K562 (cell line): ENCODE measurements around the gene VTN. TPM values are rescaled to one million over a fixed set of nuclear protein-coding genes. Genes with fewer than 3 reads are reported as not detected.

Source experiments
- ATAC-seq: fragments of 200-7000 bp; cut with Tn5 transposase; 3 replicates; pipeline ENCODE4 v1.9.1; 2020; ENCODE audit warnings: moderate library complexity
- BruUV-seq: library from RNA; stranded (reverse); fragments of 400-500 nt; replicated peaks from 2 replicates; lab custom pipeline; 2021; lab: Mats Ljungman, UMichigan
- CTCF ChIA-PET: fragments of 300-600 bp; formaldehyde crosslinking; extraction: SDS; loops from one replicate; lab custom pipeline; 2021; ENCODE audit warnings: low intra/inter-chr PET ratio; lab: Yijun Ruan, JAX
- POLR2A ChIA-PET: fragments of 300-600, 350-650 bp; sonication (Branson Sonifier 250); formaldehyde crosslinking; extraction: SDS; loops from one replicate; lab custom pipeline; 2021; ENCODE audit warnings: antibody characterized with exemption, inconsistent platforms; lab: Yijun Ruan, JAX
- DNase-seq, 4 experiments: peaks; one replicate each; pipeline versions ENCODE4 v3.0.0 to v3.0.0-alpha.2; 2011 to 2018; ENCODE audit warnings: low spot score in 3 of 4, mixed read lengths in 3 of 4; ENCODE audit errors: extremely low read depth in 1 of 4
- FAIRE-seq: peaks from 2 replicates; lab custom pipeline; 2011; peaks lifted over from hg19 to GRCh38; lab: Jason Lieb, UNC
- H2AFZ ChIP-seq: 2 replicates; pipeline ENCODE4 v1.6.0; 2011; ENCODE audit warnings: low read depth, low read length, control low read depth, inconsistent platforms
- H3K27ac ChIP-seq: fragments of 200-600 bp; 3 replicates; pipeline ENCODE4 v1.8.0; 2011; ENCODE audit warnings: low read depth, mild to moderate bottlenecking, control low read depth, inconsistent platforms, low read length, moderate library complexity, mixed read lengths; ENCODE audit errors: extremely low read depth
- H3K27me3 ChIP-seq, 2 experiments: fragments of 300-600 bp in 1 of 2; 2 replicates in 1 of 2; 3 replicates in 1 of 2; pipeline versions ENCODE4 v1.6.0 to v1.8.0; 2011; ENCODE audit warnings: inconsistent platforms in 2 of 2, low read length in 2 of 2, mild to moderate bottlenecking in 1 of 2, mixed read lengths in 1 of 2, moderate library complexity in 1 of 2; ENCODE audit not compliant: control insufficient read depth in 2 of 2, insufficient read depth in 2 of 2
- H3K36me3 ChIP-seq: fragments of 300-600 bp; 3 replicates; pipeline ENCODE4 v1.8.0; 2011; ENCODE audit warnings: mild to moderate bottlenecking, low read length, inconsistent platforms; ENCODE audit not compliant: control insufficient read depth, insufficient read depth
- H3K4me1 ChIP-seq, 2 experiments: fragments of 200-600 bp in 1 of 2; replicated peaks in 1 of 2; 2 replicates in 1 of 2; 3 replicates in 1 of 2; pipeline versions ENCODE4 v1.5.1 to v1.8.0; 2011; ENCODE audit warnings: inconsistent platforms in 2 of 2, low read length in 2 of 2, mild to moderate bottlenecking in 1 of 2, mixed read lengths in 1 of 2, moderate library complexity in 1 of 2; ENCODE audit not compliant: control insufficient read depth in 2 of 2, insufficient read depth in 2 of 2
- H3K4me2 ChIP-seq: 2 replicates; pipeline ENCODE4 v1.6.1; 2011; ENCODE audit warnings: low read length, control low read depth, inconsistent platforms, mixed read lengths; ENCODE audit not compliant: insufficient read depth
- H3K4me3 ChIP-seq: fragments of 200-600 bp; sonication (generic), shearing (Covaris generic); 2 replicates; pipeline ENCODE4 v1.5.1; 2016; ENCODE audit warnings: control low read depth, inconsistent platforms
- H3K79me2 ChIP-seq: fragments of 200-600 bp; 3 replicates; pipeline ENCODE4 v1.8.0; 2011; ENCODE audit warnings: low read length, inconsistent platforms; ENCODE audit not compliant: control insufficient read depth, insufficient read depth
- H3K9ac ChIP-seq, 2 experiments: 2 replicates each; pipeline versions ENCODE4 v1.6.0 to v1.6.1; 2011; ENCODE audit warnings: low read depth in 2 of 2, low read length in 2 of 2, control low read depth in 1 of 2, inconsistent platforms in 1 of 2, mild to moderate bottlenecking in 1 of 2, mixed read lengths in 1 of 2; ENCODE audit not compliant: insufficient read depth in 1 of 2
- H3K9me1 ChIP-seq: one replicate; pipeline ENCODE4 v1.6.0; 2011; ENCODE audit warnings: inconsistent platforms, mild to moderate bottlenecking, low read length, moderate library complexity; ENCODE audit not compliant: control insufficient read depth, insufficient read depth
- H3K9me3 ChIP-seq: replicated peaks from 2 replicates; pipeline ENCODE4 v1.5.1; 2011; ENCODE audit warnings: low read depth, low read length, inconsistent platforms; ENCODE audit not compliant: control insufficient read depth, insufficient read depth
- H4K20me1 ChIP-seq: replicated peaks from 2 replicates; pipeline ENCODE4 v1.6.1; 2011; ENCODE audit warnings: low read length, inconsistent platforms, mixed read lengths; ENCODE audit not compliant: control insufficient read depth, insufficient read depth
- CUX1 ChIP-seq: fragments of 200-800 bp; sonication (Bioruptor generic); IDR thresholded peaks from 2 replicates; pipeline ENCODE4 v1.6.1; 2016; ENCODE audit warnings: missing genetic modification characterization, missing compliant biosample characterization
- ESRRA ChIP-seq: fragments of 450-650 bp; IDR thresholded peaks from 2 replicates; pipeline ENCODE4 v1.6.1; 2014; ENCODE audit warnings: low read depth, mild to moderate bottlenecking, moderate library complexity, borderline replicate concordance
- GABPB2 ChIP-seq: fragments of 250-450 bp; sonication (Bioruptor Pico); conservative IDR thresholded peaks from 2 replicates; pipeline ENCODE4 v1.5.1; 2021; ENCODE audit warnings: mild to moderate bottlenecking
- GTF3C2 ChIP-seq: IDR thresholded peaks from 3 replicates; pipeline ENCODE4 v1.6.1; 2011; ENCODE audit warnings: borderline replicate concordance, mild to moderate bottlenecking, moderate library complexity; ENCODE audit not compliant: insufficient read length; ENCODE audit errors: extremely low read depth
- KAT2B ChIP-seq: IDR thresholded peaks from one replicate; pipeline ENCODE4 v1.6.1; 2012; ENCODE audit warnings: low read depth, mild to moderate bottlenecking, control low read depth, inconsistent platforms, low read length, moderate library complexity
- NEUROD1 ChIP-seq: fragments of 150-350 bp; IDR thresholded peaks from 2 replicates; pipeline ENCODE4 v1.6.1; 2014; ENCODE audit warnings: borderline replicate concordance, low read length, low read depth; ENCODE audit not compliant: partially characterized antibody
- NFRKB ChIP-seq: fragments of 450-650 bp; IDR thresholded peaks from 2 replicates; pipeline ENCODE4 v1.6.1; 2016; ENCODE audit warnings: low read depth
- OTX1 ChIP-seq: fragments of 450-650 bp; formaldehyde crosslinking; IDR thresholded peaks from 2 replicates; pipeline ENCODE4 v1.4.0; 2022; ENCODE audit warnings: mild to moderate bottlenecking
- THAP7 ChIP-seq: fragments of 250-450 bp; sonication (Bioruptor Pico); IDR thresholded peaks from 2 replicates; pipeline ENCODE4 v1.5.0; 2021
- WGBS: fragments of 100-300 bp; shearing (Covaris generic); methylation state at CpG from one replicate; pipeline ENCODE4 v1.1.6; 2016; ENCODE audit warnings: low coverage, mixed read lengths; ENCODE audit not compliant: insufficient coverage; ENCODE audit errors: missing lambda C conversion rate; 5-methylcytosine and 5-hydroxymethylcytosine counted together
- in situ Hi-C: fragments of 300-500 bp; cut with MboI; formaldehyde crosslinking; loops from 4 replicates; pipeline ENCODE4 v1.15.0; 2018; ENCODE audit warnings: inconsistent platforms, mixed read lengths
- intact Hi-C: fragments of 100-400 bp; cut with micrococcal nuclease; formaldehyde crosslinking; loops from 2 replicates; pipeline ENCODE4 v1.14.2; 2022
- polyA plus RNA-seq, 8 experiments: library from polyadenylated mRNA; depleted of rRNA in 4 of 8; stranded (reverse) in 5 of 8; unstranded in 3 of 8; fragments of >200 nt; fragmentation: Nextera tagmentation in 2 of 8; fragmentation: Illumina TruSeq in 1 of 8; extraction: Ambion mirVana in 2 of 8; extraction: Trizol in 1 of 8; gene quantifications; 2 replicates each; pipeline versions ENCODE4 v1.2.1 to v1.2.3, GENCODE V29; 2011 to 2014; ENCODE audit warnings: inconsistent platforms in 1 of 8, missing spikeins in 1 of 8
- total RNA-seq, 7 experiments: library from RNA; depleted of rRNA in 6 of 7; stranded (reverse); fragments of >200 nt in 6 of 7; fragmentation: Illumina TruSeq in 2 of 7; extraction: Trizol in 2 of 7; gene quantifications; 2 replicates each; pipeline versions ENCODE4 v1.2.1 to v1.2.3, GENCODE V29; 2011 to 2021; ENCODE audit warnings: low replicate concordance in 1 of 7

Gene VTN
- total and polyA plus RNA-seq, 9 of the 15 experiments (the other 6 are each of a cell fraction or from before 2014, with no cell fraction given): 0.13 to 1.0 (median 0.29) TPM; not detected in 1

GRCh38 chr17:28340374-28340773 lies 29.7 kb downstream of the VTN start (continued):
- no peak for TF ChIP-seq CUX1 (CRISPR knock-in tag)
- no peak for TF ChIP-seq THAP7
- TF ChIP-seq GABPB2 (CRISPR knock-in tag): no peak

GRCh38 chr17:28339431-28339830 lies 30.7 kb downstream of the VTN start:
- DNase-seq (no peak), FAIRE-seq (no peak), ATAC-seq (no peak)
- ChIA-PET POLR2A (interaction anchor here (1.5 kb wide), 1 partner anchor 11 kb away, joined by 8 read pairs; no protein-coding TSS in a partner anchor), CTCF (no interaction called here)
- H3K4me2 ChIP-seq: no peak overlapping the region
- H3K79me2 ChIP-seq: peaks cover 27% of the 10 kb centered on the region
- peaks cover 8% of the 10 kb centered on the region; the same call in 1 of the 2 replicates for H4K20me1 ChIP-seq
- in situ Hi-C loops: no loop called here
- H3K9me1 ChIP-seq: peaks cover 2% of the 10 kb centered on the region
- BruUV-seq: no TSS peak
- H3K36me3 ChIP-seq: peaks cover 42% of the 10 kb centered on the region
- H3K27ac ChIP-seq: no peak overlapping the region
- WGBS: 79% methylated on average over 13 of the region's 15 CpGs
- H3K4me3 ChIP-seq: no peak overlapping the region
- no peak overlapping the region for H2AFZ ChIP-seq
- peaks cover 12 to 22% of the 10 kb centered on the region in 2 experiments; a peak in 4 of 5 replicates for H3K4me1 ChIP-seq
- intact Hi-C loops: no loop called here
- H3K27me3 ChIP-seq: no peaks in the 10 kb centered on the region
- H3K9me3 ChIP-seq: no peaks in the 10 kb centered on the region
- H3K9ac ChIP-seq: peak overlapping the region in 1 of 2 experiments; percentile 62; a peak in 1 of 4 replicates
- no peak for TF ChIP-seq NEUROD1
- TF ChIP-seq KAT2B: no peak
- no peak for TF ChIP-seq NFRKB
- no peak for TF ChIP-seq OTX1 (CRISPR knock-in tag)
- TF ChIP-seq GTF3C2: no peak
- no peak for TF ChIP-seq ESRRA
